CD8-positive, alpha-beta memory T cell (primary cell): ENCODE data around the gene STAM. TPM values are rescaled to one million over a fixed set of nuclear protein-coding genes. Genes with fewer than 3 reads are reported as not detected.

Experiments
- CTCF ChIA-PET: fragments of 350-600 bp; sonication (Branson Sonifier 250); formaldehyde crosslinking; loops from one replicate; lab custom pipeline; 2021; ENCODE audit warnings: antibody characterized with exemption; lab: Charles Lee
- POLR2A ChIA-PET: fragments of 350-600 bp; sonication (Branson Sonifier 250); formaldehyde crosslinking; loops from one replicate; lab custom pipeline; 2021; ENCODE audit warnings: antibody characterized with exemption; lab: Charles Lee
- DNase-seq, 5 donors: peaks; one replicate each; pipeline versions ENCODE4 v3.0.0 to v3.0.0-alpha.2; 2020 to 2022; ENCODE audit warnings: mixed read lengths in 1 of 5
- H3K27ac ChIP-seq: one replicate; pipeline ENCODE4 v1.7.0; 2013; ENCODE audit warnings: low read depth, mild to moderate bottlenecking, low read length, moderate library complexity
- H3K27me3 ChIP-seq: 2 replicates; pipeline ENCODE4 v1.7.0; 2013; ENCODE audit warnings: low read length, mild to moderate bottlenecking; ENCODE audit not compliant: insufficient read depth, poor library complexity, severe bottlenecking
- H3K36me3 ChIP-seq: 2 replicates; pipeline ENCODE4 v1.7.0; 2013; ENCODE audit warnings: mild to moderate bottlenecking, low read length, moderate library complexity; ENCODE audit not compliant: insufficient read depth
- H3K4me1 ChIP-seq: 2 replicates; pipeline ENCODE4 v1.7.0; 2013; ENCODE audit warnings: mild to moderate bottlenecking, low read length, moderate library complexity; ENCODE audit not compliant: insufficient read depth
- H3K4me3 ChIP-seq: 2 replicates; pipeline ENCODE4 v1.7.0; 2013; ENCODE audit warnings: mild to moderate bottlenecking, low read length
- H3K9me3 ChIP-seq: 2 replicates; pipeline ENCODE4 v1.7.0; 2013; ENCODE audit warnings: mild to moderate bottlenecking, low read length
- H3K27ac Mint-ChIP-seq, 8 donors: one replicate each; pipeline ENCODE4 v1.8.0; 2020 to 2021; ENCODE audit warnings: mixed read lengths in 8 of 8, mild to moderate bottlenecking in 6 of 8, inconsistent platforms in 3 of 8, moderate library complexity in 3 of 8
- H3K27me3 Mint-ChIP-seq, 2 donors: one replicate each; pipeline ENCODE4 v1.8.0; 2020 to 2021; ENCODE audit warnings: mixed read lengths in 2 of 2, mild to moderate bottlenecking in 1 of 2, moderate library complexity in 1 of 2
- H3K36me3 Mint-ChIP-seq, 3 donors: one replicate each; pipeline ENCODE4 v1.8.0; 2020 to 2021; ENCODE audit warnings: mixed read lengths in 3 of 3, inconsistent platforms in 1 of 3, mild to moderate bottlenecking in 1 of 3
- H3K4me1 Mint-ChIP-seq, 3 donors: one replicate each; pipeline ENCODE4 v1.8.0; 2020 to 2021; ENCODE audit warnings: mixed read lengths in 3 of 3, inconsistent platforms in 1 of 3, mild to moderate bottlenecking in 1 of 3
- H3K4me3 Mint-ChIP-seq, 7 donors: one replicate each; pipeline ENCODE4 v1.8.0; 2020 to 2021; ENCODE audit warnings: mixed read lengths in 7 of 7, mild to moderate bottlenecking in 6 of 7, moderate library complexity in 4 of 7, inconsistent platforms in 2 of 7
- H3K9me3 Mint-ChIP-seq, 5 donors: one replicate each; pipeline ENCODE4 v1.8.0; 2020 to 2022; ENCODE audit warnings: mixed read lengths in 5 of 5, mild to moderate bottlenecking in 3 of 5, moderate library complexity in 2 of 5, inconsistent platforms in 1 of 5
- polyA plus RNA-seq: library from polyadenylated mRNA; unstranded; fragments of 300-500 nt; fragmentation: Illumina TruSeq; gene quantifications from one replicate; pipeline ENCODE4 v1.2.3, GENCODE V29; 2021
- total RNA-seq, 2 experiments: library from RNA; stranded (reverse); gene quantifications; one replicate each; pipeline ENCODE4 v1.2.3, GENCODE V29; 2021

STAM gene
- total and polyA plus RNA-seq, 3 experiments from 2014 or later = 7.8 to 22.3 (median 18.5) TPM

DNA sequence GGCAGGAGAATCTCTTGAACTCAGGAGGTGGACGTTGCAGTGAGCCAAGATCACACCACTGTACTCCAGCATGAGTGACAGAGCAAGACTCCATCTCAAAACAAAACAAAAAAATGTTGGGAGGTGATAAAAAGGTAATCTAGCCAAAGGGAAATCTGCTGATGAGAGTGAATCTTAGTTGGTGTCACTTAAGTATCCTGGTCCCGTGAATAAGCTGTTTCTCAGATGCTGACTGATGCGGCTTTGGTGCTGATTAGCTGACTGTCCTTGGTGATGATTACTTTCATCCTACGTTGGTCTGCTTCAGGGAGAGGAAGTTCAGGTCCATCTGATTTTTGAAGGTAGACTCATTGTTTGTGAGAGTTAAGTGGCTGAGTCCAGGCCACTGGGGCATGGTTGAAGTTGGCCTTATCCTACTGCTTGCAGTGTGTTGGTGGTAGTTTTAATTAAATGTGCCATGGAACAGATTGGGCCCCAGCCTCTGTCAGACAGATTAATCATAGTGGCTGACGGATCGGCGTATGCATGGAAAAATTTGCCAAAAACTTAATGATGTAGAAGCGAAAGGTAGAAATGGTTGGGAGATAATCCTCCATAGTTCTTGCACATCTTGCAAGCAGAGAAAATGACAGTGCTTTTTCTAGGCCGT lies 90.6 kb downstream of the STAM start:
- H3K27ac Mint-ChIP-seq = peak overlapping the region in 1 of 8 donors; percentile 85

DNA sequence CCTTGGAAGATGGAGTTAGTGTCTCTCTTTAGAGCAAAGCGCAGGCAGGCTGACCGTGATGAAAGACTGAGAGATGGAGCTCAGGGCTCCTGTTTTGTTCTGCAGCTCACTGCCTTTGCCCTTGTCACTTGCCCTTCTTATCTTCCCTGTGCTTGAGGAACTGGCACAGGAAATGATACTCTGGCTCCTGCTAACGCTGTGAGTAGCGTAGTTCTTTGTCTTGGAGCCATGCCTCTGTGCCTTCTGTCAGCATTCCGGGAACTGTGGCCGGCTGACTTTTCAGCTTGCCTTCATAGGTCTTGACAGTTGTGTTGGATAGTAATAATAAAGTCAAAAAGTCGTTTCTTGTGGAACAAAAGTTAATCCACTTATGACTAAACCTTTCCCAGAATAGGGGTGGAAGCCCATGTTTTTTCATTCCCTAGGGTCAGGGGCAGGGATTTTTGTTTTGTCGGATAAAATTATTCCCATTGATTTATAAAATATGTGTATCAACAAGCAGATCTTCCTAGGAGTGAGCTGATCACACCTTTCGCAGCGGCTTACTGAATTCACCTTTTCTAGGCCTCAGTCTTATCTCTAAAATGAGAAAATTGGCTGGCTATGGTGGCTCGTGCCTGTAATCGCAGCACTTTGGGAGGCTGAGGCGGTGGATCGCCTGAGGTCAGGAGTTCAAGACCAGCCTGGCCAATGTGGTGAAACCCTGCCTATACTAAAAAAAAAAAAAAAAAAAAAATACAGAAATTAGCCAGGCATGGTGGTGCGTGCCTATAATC lies 91.4 kb downstream of the STAM start:
- no peaks in the 10 kb centered on the region for H3K27me3 ChIP-seq
- no peak overlapping the region for H3K27ac Mint-ChIP-seq
- H3K27me3 Mint-ChIP-seq = no peaks in the 10 kb centered on the region
- ChIA-PET CTCF (interaction anchor here (3.2 kb wide), 1 partner anchor 127 kb away, joined by 8 read pairs; no protein-coding TSS in a partner anchor), POLR2A (no interaction called here)
- no peak overlapping the region for H3K27ac ChIP-seq
- no peaks in the 10 kb centered on the region for H3K36me3 Mint-ChIP-seq
- no peaks in the 10 kb centered on the region for H3K36me3 ChIP-seq
- no peak for DNase-seq
- peaks cover 0 to 4% (median 2%) of the 10 kb centered on the region in 3 donors for H3K4me1 Mint-ChIP-seq
- H3K9me3 Mint-ChIP-seq = no peaks in the 10 kb centered on the region
- no peaks in the 10 kb centered on the region for H3K4me1 ChIP-seq
- H3K4me3 ChIP-seq = no peak overlapping the region
- H3K4me3 Mint-ChIP-seq = no peak overlapping the region
- no peaks in the 10 kb centered on the region for H3K9me3 ChIP-seq

More for the DNA sequence above, 90.6 kb downstream of the STAM start:
- H3K27me3 ChIP-seq = no peaks in the 10 kb centered on the region
- no peak for DNase-seq
- H3K27ac ChIP-seq = no peak overlapping the region
- ChIA-PET CTCF (no interaction called here), POLR2A (no interaction called here)
- Mint-ChIP-seq H3K27me3 (no peaks in the 10 kb centered on the region), H3K9me3 (no peaks in the 10 kb centered on the region), H3K36me3 (no peaks in the 10 kb centered on the region), H3K4me3 (no peak overlapping the region), H3K4me1 (peaks cover 0 to 4% (median 2%) of the 10 kb centered on the region in 3 donors)
- H3K36me3 ChIP-seq = no peaks in the 10 kb centered on the region
- H3K9me3 ChIP-seq = no peaks in the 10 kb centered on the region
- no peaks in the 10 kb centered on the region for H3K4me1 ChIP-seq
- no peak overlapping the region for H3K4me3 ChIP-seq

DNA sequence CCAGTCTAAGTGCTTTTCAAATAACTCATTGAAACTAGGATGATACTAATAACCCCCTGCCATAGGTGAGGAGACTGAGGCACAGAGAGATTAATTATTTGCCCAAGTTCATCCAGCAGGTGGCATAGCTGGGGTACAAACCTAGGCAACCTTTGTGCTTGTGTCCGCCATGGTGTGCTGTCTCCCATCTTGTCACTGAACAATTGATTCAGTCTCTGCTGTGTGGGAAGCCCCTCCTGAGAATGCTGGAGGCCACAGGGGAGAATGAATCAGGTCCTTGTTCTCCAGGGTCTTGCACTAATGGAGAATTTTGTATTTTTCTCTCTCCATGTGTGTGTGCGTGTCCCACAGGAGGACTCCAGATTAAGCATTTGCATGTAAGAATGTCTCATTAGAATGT lies 92.3 kb downstream of the STAM start:
- no peaks in the 10 kb centered on the region for H3K36me3 ChIP-seq
- Mint-ChIP-seq H3K4me1 (peaks cover 0 to 4% (median 2%) of the 10 kb centered on the region in 3 donors), H3K4me3 (no peak overlapping the region), H3K9me3 (no peaks in the 10 kb centered on the region), H3K27me3 (no peaks in the 10 kb centered on the region), H3K27ac (no peak overlapping the region), H3K36me3 (no peaks in the 10 kb centered on the region)
- POLR2A ChIA-PET = no interaction called here
- no peaks in the 10 kb centered on the region for H3K9me3 ChIP-seq
- H3K27ac ChIP-seq = no peak overlapping the region
- no peaks in the 10 kb centered on the region for H3K27me3 ChIP-seq
- DNase-seq = no peak
- CTCF ChIA-PET = interaction anchor here (1.0 to 3.2 kb wide), 6 partner anchors 13 to 135 kb away, joined by 3 to 8 read pairs (median 3); no protein-coding TSS in a partner anchor
- no peaks in the 10 kb centered on the region for H3K4me1 ChIP-seq
- no peak overlapping the region for H3K4me3 ChIP-seq

DNA sequence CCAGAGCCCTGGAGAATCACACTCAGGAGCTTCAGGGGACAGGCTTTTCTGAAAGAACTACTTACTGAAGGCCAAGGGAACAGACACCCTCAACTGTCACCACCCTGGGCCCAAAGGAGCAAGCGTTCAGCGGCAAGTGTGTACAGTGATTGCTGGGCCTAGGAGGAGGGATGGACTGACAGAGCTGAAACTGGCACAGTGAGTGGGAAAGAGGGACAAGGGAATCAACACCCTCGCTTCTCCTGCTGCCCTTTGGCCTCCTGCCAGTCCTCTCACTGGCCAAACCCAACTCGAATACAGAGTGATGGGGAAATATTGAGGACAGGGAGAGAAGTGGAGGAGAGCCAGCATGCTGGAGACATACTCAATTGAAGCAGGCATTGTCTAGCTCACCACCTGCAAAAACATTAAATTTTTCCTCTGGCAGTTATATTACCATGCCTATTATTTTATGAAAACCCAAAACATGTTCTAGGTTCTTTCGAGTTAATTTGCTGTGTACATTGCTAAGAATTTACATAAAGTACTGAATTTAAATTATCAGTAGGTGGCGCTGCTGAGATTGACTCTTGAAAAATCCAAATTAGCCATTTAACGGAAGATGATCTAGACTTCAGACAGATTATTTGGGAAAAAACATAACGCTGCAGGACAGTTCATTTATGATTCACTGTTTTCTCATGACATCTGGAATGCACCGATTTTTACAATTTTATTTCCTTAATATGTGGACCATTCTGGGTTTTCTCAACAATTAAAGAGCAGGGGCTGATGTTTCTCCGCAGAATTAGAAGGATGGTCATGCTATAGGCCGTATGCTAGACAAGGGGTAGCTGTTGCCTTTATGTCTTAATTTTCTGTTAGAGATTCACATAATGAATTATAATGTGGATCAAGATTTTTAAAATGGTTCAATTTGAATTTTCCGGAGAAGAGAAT lies 93.3 kb downstream of the STAM start:
- ChIA-PET CTCF (interaction anchor here (1.0 to 3.2 kb wide), 6 partner anchors 11 to 136 kb away, joined by 3 to 8 read pairs (median 3); no protein-coding TSS in a partner anchor), POLR2A (no interaction called here)
- peak in 1 of 5 donors; percentile 5 for DNase-seq
- no peaks in the 10 kb centered on the region for H3K27me3 ChIP-seq
- no peaks in the 10 kb centered on the region for H3K36me3 ChIP-seq
- Mint-ChIP-seq H3K27ac (no peak overlapping the region), H3K4me1 (peaks cover 0 to 4% (median 2%) of the 10 kb centered on the region in 3 donors), H3K27me3 (no peaks in the 10 kb centered on the region), H3K36me3 (no peaks in the 10 kb centered on the region), H3K9me3 (no peaks in the 10 kb centered on the region), H3K4me3 (no peak overlapping the region)
- no peaks in the 10 kb centered on the region for H3K9me3 ChIP-seq
- H3K27ac ChIP-seq = no peak overlapping the region
- no peaks in the 10 kb centered on the region for H3K4me1 ChIP-seq
- no peak overlapping the region for H3K4me3 ChIP-seq

DNA sequence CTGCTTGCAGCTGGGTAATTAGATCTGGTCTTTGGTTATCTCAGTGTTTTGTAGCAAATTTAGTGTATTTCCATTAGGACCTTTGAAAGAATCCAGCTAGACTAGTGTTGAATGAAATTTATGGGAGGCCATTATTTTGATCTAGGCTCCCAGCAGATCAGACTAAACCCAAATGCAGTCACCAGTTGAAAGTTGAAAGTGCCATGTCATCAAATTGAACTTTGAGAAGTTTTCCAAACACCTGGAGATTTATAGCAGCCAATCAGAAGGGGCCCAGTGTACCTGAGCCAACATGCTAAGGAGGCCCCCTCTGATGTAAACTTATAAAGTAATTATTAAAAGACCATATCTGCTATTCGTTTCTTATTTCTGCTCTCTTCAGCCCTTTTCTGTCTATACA lies 96.7 kb downstream of the STAM start:
- Histone ChIP-seq H3K27me3 (no peaks in the 10 kb centered on the region), H3K27ac (no peak overlapping the region), H3K36me3 (no peaks in the 10 kb centered on the region), H3K4me1 (no peaks in the 10 kb centered on the region), H3K4me3 (no peak overlapping the region), H3K9me3 (no peaks in the 10 kb centered on the region)
- no peaks in the 10 kb centered on the region for H3K27me3 Mint-ChIP-seq
- ChIA-PET CTCF (no interaction called here), POLR2A (no interaction called here)
- H3K9me3 Mint-ChIP-seq = no peaks in the 10 kb centered on the region
- DNase-seq = no peak
- H3K4me1 Mint-ChIP-seq = peaks cover 7 to 10% (median 8%) of the 10 kb centered on the region in 3 donors
- H3K27ac Mint-ChIP-seq = no peak overlapping the region
- H3K36me3 Mint-ChIP-seq = peaks cover 0 to 1% (median 0%) of the 10 kb centered on the region in 3 donors
- H3K4me3 Mint-ChIP-seq = no peak overlapping the region

DNA sequence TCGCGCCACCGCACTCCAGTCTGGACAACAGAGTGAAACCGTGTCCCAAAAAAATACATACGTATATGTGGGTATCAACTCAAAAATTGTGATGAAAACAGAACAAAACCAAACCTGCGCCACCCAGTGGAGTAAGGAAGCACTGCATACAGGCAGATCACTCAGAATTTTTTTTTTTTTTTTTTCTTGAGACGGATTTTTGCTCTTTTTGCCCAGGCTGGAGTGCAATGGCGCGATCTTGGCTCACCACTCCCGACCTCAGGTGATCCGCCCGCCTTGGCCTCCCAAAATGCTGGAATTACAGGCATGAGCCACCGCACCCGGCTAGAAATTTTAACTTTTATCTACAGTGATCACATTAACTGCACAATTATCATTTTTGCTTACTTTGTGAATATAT lies 99.0 kb downstream of the STAM start:
- H3K27ac ChIP-seq = no peak overlapping the region
- DNase-seq = peak; percentile 36 to 74 (median 56)
- H3K27me3 Mint-ChIP-seq = no peaks in the 10 kb centered on the region
- H3K27ac Mint-ChIP-seq = no peak overlapping the region
- H3K9me3 Mint-ChIP-seq = no peaks in the 10 kb centered on the region
- no peaks in the 10 kb centered on the region for H3K36me3 ChIP-seq
- H3K27me3 ChIP-seq = no peaks in the 10 kb centered on the region
- H3K4me1 Mint-ChIP-seq = peaks cover 4 to 10% (median 5%) of the 10 kb centered on the region in 3 donors
- POLR2A ChIA-PET = no interaction called here
- no peak overlapping the region for H3K4me3 Mint-ChIP-seq
- H3K4me1 ChIP-seq = no peaks in the 10 kb centered on the region
- peaks cover 0 to 1% (median 0%) of the 10 kb centered on the region in 3 donors for H3K36me3 Mint-ChIP-seq
- no peak overlapping the region for H3K4me3 ChIP-seq
- CTCF ChIA-PET = interaction anchor here (1.0 to 4.0 kb wide), 5 partner anchors 19 to 137 kb away, joined by 3 to 21 read pairs (median 6); partner anchors contain the start of gene STAM
- H3K9me3 ChIP-seq = no peaks in the 10 kb centered on the region

DNA sequence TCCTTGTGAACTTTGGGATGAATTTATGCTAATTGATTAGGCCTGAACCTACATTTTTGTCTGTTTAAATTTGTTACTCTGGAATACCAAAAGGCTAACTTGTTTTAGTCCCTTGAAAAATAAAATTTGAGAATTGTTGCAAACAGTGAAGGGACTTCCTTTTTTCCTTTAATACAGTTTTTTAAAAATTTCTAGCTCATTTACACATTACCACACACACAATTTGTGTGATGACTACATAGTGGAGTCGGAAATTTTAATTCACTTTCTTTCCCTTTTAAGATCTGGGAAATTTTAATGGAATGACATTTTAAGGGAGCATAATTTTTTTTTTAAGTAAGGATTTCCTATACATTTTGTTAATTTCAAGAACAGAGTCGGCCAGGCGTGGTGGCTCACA lies 99.5 kb downstream of the STAM start:
- H3K27me3 ChIP-seq = no peaks in the 10 kb centered on the region
- POLR2A ChIA-PET = no interaction called here

More for the DNA sequence above, 99.5 kb downstream of the STAM start:
- no peak overlapping the region for H3K27ac Mint-ChIP-seq
- no peaks in the 10 kb centered on the region for H3K27me3 Mint-ChIP-seq
- H3K9me3 ChIP-seq = no peaks in the 10 kb centered on the region
- no peak overlapping the region for H3K27ac ChIP-seq
- H3K36me3 Mint-ChIP-seq = peaks cover 0 to 1% (median 0%) of the 10 kb centered on the region in 3 donors
- CTCF ChIA-PET = interaction anchor here (1.3 to 4.0 kb wide), 2 partner anchors 135 to 137 kb away, joined by 9 to 21 read pairs; no protein-coding TSS in a partner anchor
- H3K4me1 Mint-ChIP-seq = peaks cover 4 to 10% (median 5%) of the 10 kb centered on the region in 3 donors
- H3K9me3 Mint-ChIP-seq = no peaks in the 10 kb centered on the region
- H3K4me3 ChIP-seq = no peak overlapping the region
- H3K4me1 ChIP-seq = no peaks in the 10 kb centered on the region
- DNase-seq = no peak
- H3K4me3 Mint-ChIP-seq = no peak overlapping the region
- H3K36me3 ChIP-seq = no peaks in the 10 kb centered on the region
